ENCODE results near the gene LRRC8E.
A peak's percentile ranks its signal among the peaks of the same experiment; 100 is the strongest.
"Not testable (repeated sequence)": the region's sequence is repeated elsewhere in the genome, so short reads cannot be mapped to it uniquely, and the experiment has no call there.

LRRC8E gene

GRCh38 chr19:7908742-7909461, 20.6 kb downstream of the LRRC8E start:
- DNase-seq (ENCODE audit: low read depth in 2 of 2) = no peak

GRCh38 chr19:7909471-7910067, 21.3 kb downstream of the LRRC8E start:
- no peak for DNase-seq (ENCODE audit: low read depth in 2 of 2)

- DNase-seq (ENCODE audit: low read depth in 2 of 2) = no peak
Observed at GRCh38 chr19:7910321-7911161, 22.2 kb downstream of the LRRC8E start.

- no peak for DNase-seq (ENCODE audit: low read depth in 2 of 2)
Observed at GRCh38 chr19:7911508-7912143, 23.3 kb downstream of the LRRC8E start.

- DNase-seq (ENCODE audit: low read depth in 2 of 2) = no peak
Observed at GRCh38 chr19:7912144-7912696, 23.9 kb downstream of the LRRC8E start.

DNA sequence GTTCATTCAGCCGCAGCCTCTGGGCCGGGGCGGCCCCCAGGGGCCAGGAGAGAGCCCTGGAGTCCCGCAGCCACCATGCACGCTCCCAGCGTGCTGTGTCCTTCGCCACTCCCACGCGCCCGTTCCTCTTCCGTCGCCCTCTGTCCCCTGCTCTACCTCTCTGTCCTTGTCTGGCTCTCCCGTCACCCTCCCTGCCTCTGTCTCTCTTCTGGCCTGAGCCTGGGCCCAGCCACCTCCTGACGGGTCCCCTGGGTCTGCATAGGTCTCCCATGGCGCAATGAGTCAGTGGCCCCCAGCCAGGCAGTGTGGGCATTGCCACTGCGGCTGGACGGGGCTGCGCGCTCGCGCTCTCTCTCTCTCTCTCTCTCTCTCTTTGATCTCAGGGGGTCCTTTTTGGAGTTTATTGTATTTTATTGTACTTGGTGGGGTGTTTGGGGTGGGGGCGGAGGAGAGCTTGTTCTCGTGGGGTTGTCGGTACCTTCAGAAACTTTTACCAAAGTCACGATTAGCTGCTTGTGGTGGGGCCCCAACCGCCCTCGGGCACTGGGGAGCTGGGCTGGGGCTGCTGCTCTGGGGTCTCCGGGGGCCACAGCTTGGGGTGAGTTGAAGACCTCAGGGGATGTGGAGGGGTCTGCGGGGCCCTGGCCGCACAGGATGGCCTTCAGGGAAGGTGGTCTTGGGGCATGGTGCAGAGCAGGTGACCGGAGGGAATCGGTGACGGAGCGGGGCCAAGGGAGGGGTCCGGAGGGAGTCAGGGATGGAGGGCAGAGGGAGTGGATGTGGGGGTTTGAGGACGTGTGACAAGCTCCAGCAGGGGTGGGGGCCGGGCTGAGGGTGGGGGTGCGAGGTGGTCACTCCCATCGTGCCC, 24.6 kb downstream of the LRRC8E start:
- DNase-seq (ENCODE audit: low read depth in 2 of 2) = no peak

DNA sequence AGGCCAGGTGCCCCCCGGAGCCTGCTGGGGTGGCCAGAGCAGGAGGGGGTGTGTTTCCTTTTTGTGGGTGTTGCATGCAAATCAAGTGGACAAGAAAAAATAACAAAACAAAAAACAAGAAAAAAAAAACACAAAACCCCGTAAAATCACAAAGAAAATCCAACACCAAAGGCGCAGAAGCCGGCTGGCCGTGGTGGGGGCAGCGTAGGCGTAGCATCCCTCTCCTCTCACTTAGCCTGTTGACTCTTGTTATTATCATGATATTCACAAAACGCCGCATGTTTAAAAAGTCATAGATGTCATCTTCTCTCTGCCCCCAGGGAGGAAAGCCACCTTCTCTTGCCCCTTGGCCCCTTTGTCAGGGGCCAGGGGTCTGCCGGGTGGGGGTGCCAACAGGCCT, 25.3 kb downstream of the LRRC8E start:
- no peak for DNase-seq (ENCODE audit: low read depth in 2 of 2)

GRCh38 chr19:7914099-7914498, 25.8 kb downstream of the LRRC8E start:
- no peak for DNase-seq (ENCODE audit: low read depth in 2 of 2)

DNA sequence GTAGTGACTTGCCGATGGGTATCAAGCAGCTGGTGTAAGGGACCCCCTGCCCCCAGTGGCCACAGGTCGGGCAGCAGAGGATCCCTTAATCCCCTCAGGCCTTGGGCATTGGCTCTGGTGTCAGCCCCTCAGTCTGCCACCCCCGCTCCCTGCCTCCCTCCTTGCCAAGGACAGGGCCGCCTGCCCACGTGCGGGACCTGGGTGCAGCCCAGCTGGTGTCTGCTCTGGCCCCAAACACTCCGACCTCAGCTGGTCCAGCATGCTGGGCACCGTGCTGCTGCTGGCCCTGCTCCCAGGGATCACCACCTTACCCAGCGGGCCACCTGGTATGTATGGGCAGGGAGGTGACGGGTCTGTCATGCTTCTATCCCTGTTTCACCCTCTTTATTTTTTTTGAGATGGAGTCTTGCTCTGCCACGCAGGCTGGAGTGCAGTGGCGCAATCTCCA, 26.3 kb downstream of the LRRC8E start, which contains the start of gene TGFBR3L:
Gene TGFBR3L, plus strand, starts transcription at position 233 of the 448 bp plus-strand sequence.
- DNase-seq (ENCODE audit: low read depth in 2 of 2) = no peak

- no peak for DNase-seq (ENCODE audit: low read depth in 2 of 2)
Observed at GRCh38 chr19:7915250-7916102, 27.2 kb downstream of the LRRC8E start.

- no peak for DNase-seq (ENCODE audit: low read depth in 2 of 2)
Observed at GRCh38 chr19:7916103-7916954, 28.0 kb downstream of the LRRC8E start.

- DNase-seq (ENCODE audit: low read depth in 2 of 2) = no peak
Observed at GRCh38 chr19:7916955-7917266, 28.6 kb downstream of the LRRC8E start.

GRCh38 chr19:7917267-7918061, 29.2 kb downstream of the LRRC8E start:
- DNase-seq (ENCODE audit: low read depth in 2 of 2) = no peak

GRCh38 chr19:7918062-7918614, 29.8 kb downstream of the LRRC8E start:
- not testable (repeated sequence) for DNase-seq (ENCODE audit: low read depth in 2 of 2)

GRCh38 chr19:7918615-7919421, 30.5 kb downstream of the LRRC8E start:
- no peak for DNase-seq (ENCODE audit: low read depth in 2 of 2)

- DNase-seq (ENCODE audit: low read depth in 2 of 2) = peak; percentile 90 to 91
Observed at GRCh38 chr19:7919610-7920518, 31.6 kb downstream of the LRRC8E start, which contains the start of gene SNAPC2. Gene SNAPC2 (plus strand): TSS chr19:7920338. CDS start chr19:7920367, 29 bp downstream.
